ENCODE measurements around the gene UGT1A7. TPM values are rescaled to one million over a fixed set of nuclear protein-coding genes. Genes with fewer than 3 reads are reported as not detected.

The UGT1A7 gene
- polyA plus RNA-seq, 1 experiment: 0.04 TPM

DNA sequence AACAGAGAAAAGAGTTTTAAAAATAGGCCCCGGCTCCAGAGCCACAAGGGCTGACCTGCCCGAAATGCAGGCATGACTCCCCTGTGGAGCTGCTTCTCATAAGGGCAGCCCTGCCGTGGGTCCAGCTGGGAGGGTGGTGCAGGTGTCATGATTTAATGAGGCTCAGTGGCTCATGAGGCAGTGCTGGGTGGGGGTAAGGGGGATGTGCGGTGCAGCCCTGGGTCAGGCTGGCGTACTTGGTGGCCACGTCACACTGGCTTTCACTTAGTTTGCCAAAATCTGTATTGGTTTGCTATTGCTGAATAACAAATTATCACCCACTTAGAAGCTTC, 139.0 kb downstream of the UGT1A7 start:
- peaks cover 9% of the 10 kb centered on the region for H3K27me3 ChIP-seq (ENCODE audit: control insufficient read depth, insufficient read depth, low read length)
- TF ChIP-seq, protein P1, sequence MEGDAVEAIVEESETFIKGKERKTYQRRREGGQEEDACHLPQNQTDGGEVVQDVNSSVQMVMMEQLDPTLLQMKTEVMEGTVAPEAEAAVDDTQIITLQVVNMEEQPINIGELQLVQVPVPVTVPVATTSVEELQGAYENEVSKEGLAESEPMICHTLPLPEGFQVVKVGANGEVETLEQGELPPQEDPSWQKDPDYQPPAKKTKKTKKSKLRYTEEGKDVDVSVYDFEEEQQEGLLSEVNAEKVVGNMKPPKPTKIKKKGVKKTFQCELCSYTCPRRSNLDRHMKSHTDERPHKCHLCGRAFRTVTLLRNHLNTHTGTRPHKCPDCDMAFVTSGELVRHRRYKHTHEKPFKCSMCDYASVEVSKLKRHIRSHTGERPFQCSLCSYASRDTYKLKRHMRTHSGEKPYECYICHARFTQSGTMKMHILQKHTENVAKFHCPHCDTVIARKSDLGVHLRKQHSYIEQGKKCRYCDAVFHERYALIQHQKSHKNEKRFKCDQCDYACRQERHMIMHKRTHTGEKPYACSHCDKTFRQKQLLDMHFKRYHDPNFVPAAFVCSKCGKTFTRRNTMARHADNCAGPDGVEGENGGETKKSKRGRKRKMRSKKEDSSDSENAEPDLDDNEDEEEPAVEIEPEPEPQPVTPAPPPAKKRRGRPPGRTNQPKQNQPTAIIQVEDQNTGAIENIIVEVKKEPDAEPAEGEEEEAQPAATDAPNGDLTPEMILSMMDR (IDR thresholded peaks at IDR 0.05; ENCODE audit: low read depth, low read length): no peak
- H3K9me3 ChIP-seq (ENCODE audit: control insufficient read depth, insufficient read depth, low read length): no peaks in the 10 kb centered on the region; the same call in 1 of the 2 replicates
- DNase-seq (ENCODE audit: low read depth, low spot score): no peak
- H3K27ac ChIP-seq (ENCODE audit: low read depth, low read length): no peak overlapping the region
- no peak overlapping the region for H3K4me3 ChIP-seq (ENCODE audit: low read depth, low read length)
- POLR2A ChIA-PET: no interaction called here
- CTCF ChIA-PET: no interaction called here

DNA sequence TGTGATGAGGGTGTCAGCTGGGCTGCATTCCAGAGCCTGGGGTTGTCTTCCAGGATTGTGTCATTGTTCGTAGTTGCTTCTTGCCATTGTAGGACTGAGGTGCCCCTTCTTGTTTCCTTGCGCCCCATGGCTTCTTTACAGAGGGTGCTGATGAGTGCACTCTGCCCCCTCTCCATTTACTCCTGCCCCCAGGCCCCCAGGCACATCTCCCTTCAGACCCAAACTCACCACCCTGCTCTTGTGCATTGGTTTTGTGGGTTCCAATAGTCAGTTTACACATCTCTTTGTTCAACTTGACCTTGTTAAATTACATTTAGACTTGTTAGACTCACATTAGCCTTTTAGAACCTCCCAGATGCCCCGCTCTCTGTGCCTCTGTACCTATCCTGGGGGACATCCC, 139.5 kb downstream of the UGT1A7 start:
- no peak overlapping the region for H3K27ac ChIP-seq (ENCODE audit: low read depth, low read length)
- TF ChIP-seq, protein P1 (IDR thresholded peaks at IDR 0.05; ENCODE audit: low read depth, low read length): no peak
- DNase-seq (ENCODE audit: low read depth, low spot score): no peak
- peaks cover 9% of the 10 kb centered on the region for H3K27me3 ChIP-seq (ENCODE audit: control insufficient read depth, insufficient read depth, low read length)
- ChIA-PET CTCF (no interaction called here), POLR2A (no interaction called here)
- no peaks in the 10 kb centered on the region; the same call in 1 of the 2 replicates for H3K9me3 ChIP-seq (ENCODE audit: control insufficient read depth, insufficient read depth, low read length)
- no peak overlapping the region for H3K4me3 ChIP-seq (ENCODE audit: low read depth, low read length)

DNA sequence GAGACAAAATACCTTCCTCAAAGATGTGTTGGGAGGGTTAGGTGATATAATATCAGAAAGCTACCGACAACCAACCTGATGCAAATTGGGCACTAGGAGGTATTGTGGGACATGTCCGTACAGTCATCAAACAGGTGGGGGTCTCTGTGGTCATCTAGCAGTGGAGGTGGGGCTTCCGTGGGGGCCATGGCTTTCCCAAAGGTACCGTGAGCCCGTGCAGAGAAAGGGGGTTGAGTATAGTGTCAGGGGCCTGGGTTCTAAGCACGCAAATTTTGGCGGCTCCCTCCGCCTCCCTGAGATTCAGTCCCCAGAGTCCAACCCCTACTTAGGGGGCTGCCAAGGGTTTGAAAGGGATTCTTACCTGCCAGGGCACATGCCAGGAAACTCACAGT, 140.0 kb downstream of the UGT1A7 start:
- POLR2A ChIA-PET: no interaction called here
- no peak for DNase-seq (ENCODE audit: low read depth, low spot score)
- TF ChIP-seq, protein P1 (IDR thresholded peaks at IDR 0.05; ENCODE audit: low read depth, low read length): no peak
- Histone ChIP-seq H3K4me3 (ENCODE audit: low read depth, low read length) (no peak overlapping the region), H3K27me3 (ENCODE audit: control insufficient read depth, insufficient read depth, low read length) (peaks cover 9% of the 10 kb centered on the region), H3K9me3 (ENCODE audit: control insufficient read depth, insufficient read depth, low read length) (no peaks in the 10 kb centered on the region; the same call in 1 of the 2 replicates), H3K27ac (ENCODE audit: low read depth, low read length) (no peak overlapping the region)
- CTCF ChIA-PET: no interaction called here

DNA sequence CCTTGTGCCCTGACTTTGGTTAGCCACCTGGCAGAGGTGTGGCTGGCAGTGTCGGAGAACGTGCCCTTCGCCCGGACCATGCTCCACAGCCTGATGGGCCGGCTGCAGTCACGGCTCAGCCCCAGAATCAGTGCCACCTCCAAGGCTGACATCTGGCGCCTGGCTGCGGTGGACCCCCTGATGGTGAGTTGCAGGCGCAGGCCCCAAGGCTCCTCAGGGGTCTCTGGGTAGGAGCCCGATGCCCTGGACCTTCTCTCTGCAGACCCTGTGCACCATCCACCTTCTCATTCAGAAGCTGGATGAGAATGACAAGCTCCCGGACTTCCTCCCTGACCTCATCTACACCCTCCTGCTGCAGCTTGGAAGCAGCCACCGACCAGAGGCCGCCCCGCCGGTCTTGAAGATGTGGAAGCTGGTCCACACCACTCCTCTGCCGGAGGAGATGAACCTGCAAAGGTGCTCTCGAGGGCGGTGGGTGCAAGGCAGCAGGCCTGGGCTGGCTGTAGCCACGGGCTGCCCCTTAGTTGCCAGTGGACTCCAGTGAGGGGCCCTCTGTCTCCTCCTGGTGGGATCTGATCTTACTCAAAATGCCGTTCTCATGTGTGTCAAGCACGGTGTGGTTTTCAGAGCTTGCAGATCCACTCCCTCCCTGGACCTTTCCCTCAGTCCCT, 140.5 kb downstream of the UGT1A7 start:
- no peak overlapping the region for H3K4me3 ChIP-seq (ENCODE audit: low read depth, low read length)
- TF ChIP-seq, protein P1 (IDR thresholded peaks at IDR 0.05; ENCODE audit: low read depth, low read length): no peak
- ChIA-PET CTCF (no interaction called here), POLR2A (no interaction called here)
- H3K27me3 ChIP-seq (ENCODE audit: control insufficient read depth, insufficient read depth, low read length): peaks cover 9% of the 10 kb centered on the region
- no peaks in the 10 kb centered on the region; the same call in 1 of the 2 replicates for H3K9me3 ChIP-seq (ENCODE audit: control insufficient read depth, insufficient read depth, low read length)
- H3K27ac ChIP-seq (ENCODE audit: low read depth, low read length): no peak overlapping the region
- DNase-seq (ENCODE audit: low read depth, low spot score): no peak

Other genes with a start within 250 kb of the UGT1A7 start
- gene USP40, start 115.1 kb upstream of the UGT1A7 start, polyA plus RNA-seq (2011; rRNA removed): 32.4 and 32.7 TPM in 2 replicates
- not detected in 2 replicates for gene UGT1A8, start 64.3 kb upstream of the UGT1A7 start, polyA plus RNA-seq (2011; rRNA removed)
- not detected in 2 replicates for gene UGT1A10, start 45.5 kb upstream of the UGT1A7 start, polyA plus RNA-seq (2011; rRNA removed)
- gene UGT1A9, start 10.0 kb upstream of the UGT1A7 start, polyA plus RNA-seq (2011; rRNA removed): not detected in 2 replicates
- gene UGT1A6, start 11.0 kb downstream of the UGT1A7 start, polyA plus RNA-seq (2011; rRNA removed): not detected in 2 replicates
- gene UGT1A5, start 31.0 kb downstream of the UGT1A7 start, polyA plus RNA-seq (2011; rRNA removed): not detected in 2 replicates
- not detected in 2 replicates for gene UGT1A4, start 36.8 kb downstream of the UGT1A7 start, polyA plus RNA-seq (2011; rRNA removed)
- not detected in 2 replicates for gene UGT1A3, start 47.1 kb downstream of the UGT1A7 start, polyA plus RNA-seq (2011; rRNA removed)
- gene UGT1A1, start 78.4 kb downstream of the UGT1A7 start, polyA plus RNA-seq (2011; rRNA removed): not detected in 2 replicates
- gene MROH2A, start 96.4 kb downstream of the UGT1A7 start, polyA plus RNA-seq (2011; rRNA removed): not detected in 2 replicates
- 11.3 and 12.2 TPM in 2 replicates for gene HJURP, start 172.6 kb downstream of the UGT1A7 start, polyA plus RNA-seq (2011; rRNA removed)
- gene TRPM8, start 235.5 kb downstream of the UGT1A7 start, polyA plus RNA-seq (2011; rRNA removed): 0.11 TPM in 1 of 2 replicates, not detected in the other

Data from AG04450 (cell line).